ENCODE measurements around the gene POC1B.

The POC1B gene

GRCh38 chr12:89539426-89540223 lies 13.8 kb upstream of the POC1B start:
- DNase-seq (ENCODE audit: low spot score) = no peak

- no peak for DNase-seq (ENCODE audit: low spot score)
Measured at GRCh38 chr12:89538897-89539296, 13.1 kb upstream of the POC1B start.

- DNase-seq (ENCODE audit: low spot score) = no peak
Measured at GRCh38 chr12:89537389-89537788, 11.5 kb upstream of the POC1B start.

- peak; percentile 75 for DNase-seq (ENCODE audit: low spot score)
Measured at GRCh38 chr12:89529738-89530137, 3.9 kb upstream of the POC1B start.

GRCh38 chr12:89528434-89528833 lies 2.6 kb upstream of the POC1B start:
- no peak for DNase-seq (ENCODE audit: low spot score)

- peak; percentile 63 for DNase-seq (ENCODE audit: low spot score)
Measured at GRCh38 chr12:89525305-89525823, 483 bp downstream of the POC1B start.

- peak; percentile 96 for DNase-seq (ENCODE audit: low spot score)
Measured at GRCh38 chr12:89524541-89525304, 1.1 kb downstream of the POC1B start, which contains the start of gene GALNT4. TSS of gene GALNT4 (minus strand) at chr12:89524796. CDS start at chr12:89524549, 247 bp downstream.

GRCh38 chr12:89523843-89524540 lies 1.9 kb downstream of the POC1B start:
- peak; percentile 13 for DNase-seq (ENCODE audit: low spot score)

- no peak for DNase-seq (ENCODE audit: low spot score)
Measured at GRCh38 chr12:89523393-89523792, 2.5 kb downstream of the POC1B start.

- DNase-seq (ENCODE audit: low spot score) = no peak
Measured at GRCh38 chr12:89521364-89522223, 4.3 kb downstream of the POC1B start.

GRCh38 chr12:89517720-89518119 lies 8.1 kb downstream of the POC1B start:
- DNase-seq (ENCODE audit: low spot score) = no peak

- DNase-seq (ENCODE audit: low spot score) = no peak
Measured at GRCh38 chr12:89516633-89517032, 9.2 kb downstream of the POC1B start.

- no peak for DNase-seq (ENCODE audit: low spot score)
Measured at GRCh38 chr12:89514751-89515150, 11.1 kb downstream of the POC1B start.

- no peak for DNase-seq (ENCODE audit: low spot score)
Measured at GRCh38 chr12:89513544-89513943, 12.3 kb downstream of the POC1B start.

- DNase-seq (ENCODE audit: low spot score) = no peak
Measured at GRCh38 chr12:89507015-89507824, 18.6 kb downstream of the POC1B start.

- DNase-seq (ENCODE audit: low spot score) = no peak
Measured at GRCh38 chr12:89506050-89506449, 19.8 kb downstream of the POC1B start.

GRCh38 chr12:89504560-89505346 lies 21.1 kb downstream of the POC1B start:
- no peak for DNase-seq (ENCODE audit: low spot score)

GRCh38 chr12:89501793-89502192 lies 24.1 kb downstream of the POC1B start:
- DNase-seq (ENCODE audit: low spot score) = no peak

- DNase-seq (ENCODE audit: low spot score) = no peak
Measured at GRCh38 chr12:89499857-89500256, 26.0 kb downstream of the POC1B start.

- no peak for DNase-seq (ENCODE audit: low spot score)
Measured at GRCh38 chr12:89497467-89497866, 28.4 kb downstream of the POC1B start.
